HepG2 (cell line): ENCODE data around the gene CDH13.

Experiments used
- CEBPB ChIP-seq: IDR thresholded peaks from 2 replicates; pipeline ENCODE4 v1.6.1; 2011; ENCODE audit warnings: low read depth, low read length, improper control_type of control experiment, borderline replicate concordance
- POLR2AphosphoS5 ChIP-seq: IDR thresholded peaks from 2 replicates; pipeline ENCODE4 v1.6.1; 2012; ENCODE audit warnings: low read depth, low read length
- THAP11 ChIP-seq: IDR thresholded peaks from 2 replicates; pipeline ENCODE4 v1.6.1; 2016; ENCODE audit warnings: missing biosample characterization, missing genetic modification reagents
- XBP1 ChIP-seq: sonication (generic); formaldehyde crosslinking; IDR thresholded peaks from 2 replicates; pipeline ENCODE4 v1.5.0; 2020; ENCODE audit warnings: missing genetic modification reagents
- ZKSCAN8 ChIP-seq: IDR thresholded peaks from 2 replicates; pipeline ENCODE4 v1.6.1; 2016; ENCODE audit warnings: borderline replicate concordance, missing genetic modification reagents, missing compliant biosample characterization
- ZNF672 ChIP-seq: sonication (generic); formaldehyde crosslinking; IDR thresholded peaks from 2 replicates; pipeline ENCODE4 v1.8.1; 2022; ENCODE audit warnings: missing genetic modification reagents
- ZSCAN22 ChIP-seq: sonication (generic); formaldehyde crosslinking; IDR thresholded peaks from 2 replicates; pipeline ENCODE4 v1.4.0; 2020; ENCODE audit warnings: mild to moderate bottlenecking, missing genetic modification reagents
- TF ChIP-seq, protein P1 (sequence below): IDR thresholded peaks from 2 replicates; pipeline ENCODE4 v1.6.1; 2016; ENCODE audit warnings: low read depth, borderline replicate concordance
- TF ChIP-seq, protein P2 (sequence below): sonication (generic); formaldehyde crosslinking; IDR thresholded peaks from 2 replicates; pipeline ENCODE4 v1.4.0; 2020; ENCODE audit warnings: missing genetic modification reagents, mild to moderate bottlenecking, borderline replicate concordance
- TF ChIP-seq, protein P3 (sequence below): sonication (generic); formaldehyde crosslinking; IDR thresholded peaks from 2 replicates; pipeline ENCODE4 v1.4.0; 2020; ENCODE audit warnings: missing genetic modification reagents, mild to moderate bottlenecking, borderline replicate concordance
- TF ChIP-seq, protein P4 (sequence below): sonication (generic); formaldehyde crosslinking; IDR thresholded peaks from 2 replicates; pipeline ENCODE4 v1.5.0; 2020; ENCODE audit warnings: mild to moderate bottlenecking, missing genetic modification reagents, moderate library complexity

DNA sequence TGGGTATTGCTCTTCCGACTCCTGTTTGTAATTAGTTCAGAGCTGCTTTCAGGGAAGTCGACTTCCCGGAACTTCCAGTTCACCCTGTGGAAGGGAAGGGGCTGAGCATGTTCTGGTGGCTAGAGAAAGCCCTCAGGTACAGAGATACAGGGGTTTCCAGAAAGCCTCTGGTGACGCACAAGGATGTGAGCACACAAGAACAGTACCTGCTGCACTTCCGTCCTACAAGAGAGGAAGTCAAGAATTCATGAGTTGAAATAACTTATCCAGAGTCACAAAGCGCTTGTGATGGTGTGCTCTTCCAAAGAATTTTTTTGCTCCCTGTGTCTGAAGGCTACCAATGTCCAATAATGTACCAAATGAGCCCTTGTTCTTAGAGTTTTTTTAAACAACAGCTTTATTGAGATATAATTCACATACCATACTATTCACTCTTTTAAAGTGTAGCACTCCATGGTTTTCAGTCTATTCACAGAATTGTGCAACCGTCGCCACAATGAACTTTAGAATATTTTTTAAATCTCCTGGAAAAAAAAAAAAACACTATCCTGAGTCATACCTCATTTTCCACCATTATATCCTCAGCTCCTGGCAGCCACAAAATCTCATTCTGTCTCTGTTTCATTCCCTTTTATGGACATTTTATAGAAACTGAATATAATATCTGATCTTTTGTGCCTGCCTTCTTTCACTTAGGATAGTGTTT is 327.6 kb downstream of the CDH13 start:
- TF ChIP-seq ZKSCAN8 (no peak), ZNF672 (no peak), POLR2AphosphoS5 (no peak), CEBPB (no peak), XBP1 (CRISPR knock-in tag) (no peak), THAP11 (no peak), ZSCAN22 (no peak)
- TF ChIP-seq, protein P1, sequence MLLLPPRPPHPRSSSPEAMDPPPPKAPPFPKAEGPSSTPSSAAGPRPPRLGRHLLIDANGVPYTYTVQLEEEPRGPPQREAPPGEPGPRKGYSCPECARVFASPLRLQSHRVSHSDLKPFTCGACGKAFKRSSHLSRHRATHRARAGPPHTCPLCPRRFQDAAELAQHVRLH (CRISPR knock-in tag) = no peak
- TF ChIP-seq, protein P2, sequence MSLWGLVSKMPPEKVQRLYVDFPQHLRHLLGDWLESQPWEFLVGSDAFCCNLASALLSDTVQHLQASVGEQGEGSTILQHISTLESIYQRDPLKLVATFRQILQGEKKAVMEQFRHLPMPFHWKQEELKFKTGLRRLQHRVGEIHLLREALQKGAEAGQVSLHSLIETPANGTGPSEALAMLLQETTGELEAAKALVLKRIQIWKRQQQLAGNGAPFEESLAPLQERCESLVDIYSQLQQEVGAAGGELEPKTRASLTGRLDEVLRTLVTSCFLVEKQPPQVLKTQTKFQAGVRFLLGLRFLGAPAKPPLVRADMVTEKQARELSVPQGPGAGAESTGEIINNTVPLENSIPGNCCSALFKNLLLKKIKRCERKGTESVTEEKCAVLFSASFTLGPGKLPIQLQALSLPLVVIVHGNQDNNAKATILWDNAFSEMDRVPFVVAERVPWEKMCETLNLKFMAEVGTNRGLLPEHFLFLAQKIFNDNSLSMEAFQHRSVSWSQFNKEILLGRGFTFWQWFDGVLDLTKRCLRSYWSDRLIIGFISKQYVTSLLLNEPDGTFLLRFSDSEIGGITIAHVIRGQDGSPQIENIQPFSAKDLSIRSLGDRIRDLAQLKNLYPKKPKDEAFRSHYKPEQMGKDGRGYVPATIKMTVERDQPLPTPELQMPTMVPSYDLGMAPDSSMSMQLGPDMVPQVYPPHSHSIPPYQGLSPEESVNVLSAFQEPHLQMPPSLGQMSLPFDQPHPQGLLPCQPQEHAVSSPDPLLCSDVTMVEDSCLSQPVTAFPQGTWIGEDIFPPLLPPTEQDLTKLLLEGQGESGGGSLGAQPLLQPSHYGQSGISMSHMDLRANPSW (CRISPR knock-in tag) = no peak
- TF ChIP-seq, protein P3, sequence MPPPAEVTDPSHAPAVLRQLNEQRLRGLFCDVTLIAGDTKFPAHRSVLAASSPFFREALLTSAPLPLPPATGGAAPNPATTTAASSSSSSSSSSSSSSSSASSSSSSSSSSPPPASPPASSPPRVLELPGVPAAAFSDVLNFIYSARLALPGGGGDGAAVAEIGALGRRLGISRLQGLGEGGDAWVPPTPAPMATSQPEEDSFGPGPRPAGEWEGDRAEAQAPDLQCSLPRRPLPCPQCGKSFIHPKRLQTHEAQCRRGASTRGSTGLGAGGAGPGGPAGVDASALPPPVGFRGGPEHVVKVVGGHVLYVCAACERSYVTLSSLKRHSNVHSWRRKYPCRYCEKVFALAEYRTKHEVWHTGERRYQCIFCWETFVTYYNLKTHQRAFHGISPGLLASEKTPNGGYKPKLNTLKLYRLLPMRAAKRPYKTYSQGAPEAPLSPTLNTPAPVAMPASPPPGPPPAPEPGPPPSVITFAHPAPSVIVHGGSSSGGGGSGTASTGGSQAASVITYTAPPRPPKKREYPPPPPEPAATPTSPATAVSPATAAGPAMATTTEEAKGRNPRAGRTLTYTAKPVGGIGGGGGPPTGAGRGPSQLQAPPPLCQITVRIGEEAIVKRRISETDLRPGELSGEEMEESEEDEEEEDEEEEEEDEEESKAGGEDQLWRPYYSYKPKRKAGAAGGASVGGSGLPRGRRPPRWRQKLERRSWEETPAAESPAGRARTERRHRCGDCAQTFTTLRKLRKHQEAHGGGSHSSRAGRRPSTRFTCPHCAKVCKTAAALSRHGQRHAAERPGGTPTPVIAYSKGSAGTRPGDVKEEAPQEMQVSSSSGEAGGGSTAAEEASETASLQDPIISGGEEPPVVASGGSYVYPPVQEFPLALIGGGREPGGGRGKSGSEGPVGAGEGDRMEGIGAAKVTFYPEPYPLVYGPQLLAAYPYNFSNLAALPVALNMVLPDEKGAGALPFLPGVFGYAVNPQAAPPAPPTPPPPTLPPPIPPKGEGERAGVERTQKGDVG (CRISPR knock-in tag) = no peak
- TF ChIP-seq, protein P4, sequence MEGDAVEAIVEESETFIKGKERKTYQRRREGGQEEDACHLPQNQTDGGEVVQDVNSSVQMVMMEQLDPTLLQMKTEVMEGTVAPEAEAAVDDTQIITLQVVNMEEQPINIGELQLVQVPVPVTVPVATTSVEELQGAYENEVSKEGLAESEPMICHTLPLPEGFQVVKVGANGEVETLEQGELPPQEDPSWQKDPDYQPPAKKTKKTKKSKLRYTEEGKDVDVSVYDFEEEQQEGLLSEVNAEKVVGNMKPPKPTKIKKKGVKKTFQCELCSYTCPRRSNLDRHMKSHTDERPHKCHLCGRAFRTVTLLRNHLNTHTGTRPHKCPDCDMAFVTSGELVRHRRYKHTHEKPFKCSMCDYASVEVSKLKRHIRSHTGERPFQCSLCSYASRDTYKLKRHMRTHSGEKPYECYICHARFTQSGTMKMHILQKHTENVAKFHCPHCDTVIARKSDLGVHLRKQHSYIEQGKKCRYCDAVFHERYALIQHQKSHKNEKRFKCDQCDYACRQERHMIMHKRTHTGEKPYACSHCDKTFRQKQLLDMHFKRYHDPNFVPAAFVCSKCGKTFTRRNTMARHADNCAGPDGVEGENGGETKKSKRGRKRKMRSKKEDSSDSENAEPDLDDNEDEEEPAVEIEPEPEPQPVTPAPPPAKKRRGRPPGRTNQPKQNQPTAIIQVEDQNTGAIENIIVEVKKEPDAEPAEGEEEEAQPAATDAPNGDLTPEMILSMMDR (CRISPR knock-in tag) = no peak
